Measurements from ENCODE around the gene ARID1B. TPM values are rescaled to one million over a fixed set of nuclear protein-coding genes. Genes with fewer than 3 reads are reported as not detected.

ARID1B gene
- total RNA-seq, 2 donors from 2014 or later = 65.1 to 99.4 TPM

DNA sequence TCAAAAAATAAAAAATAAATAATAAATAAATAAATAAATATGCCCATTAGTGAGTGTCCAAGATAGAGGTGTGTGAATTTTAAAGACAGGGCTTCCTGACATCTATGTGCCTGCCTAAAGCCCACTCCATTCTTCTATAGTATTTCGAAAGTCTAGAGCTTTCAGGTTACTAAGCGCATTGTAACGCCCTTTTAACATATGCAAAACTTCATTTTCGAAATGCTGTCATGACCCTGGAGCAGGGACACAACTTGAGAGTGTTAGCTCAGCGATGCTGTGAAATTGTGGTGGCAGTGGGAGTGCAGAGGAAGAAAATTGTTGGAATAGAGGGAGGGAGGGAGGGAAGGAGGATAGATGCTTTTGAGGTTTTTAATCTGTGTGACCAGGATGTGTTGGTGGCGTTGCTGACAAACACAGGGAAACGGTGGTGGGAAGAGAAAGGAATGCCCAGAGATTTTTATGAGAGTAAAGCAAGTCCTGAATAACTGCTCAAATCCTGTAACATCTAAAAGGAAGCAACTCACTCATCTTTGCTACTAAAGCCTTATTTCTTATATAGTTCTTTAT is 169.3 kb downstream of the ARID1B start:
- Histone ChIP-seq H3K27ac (no peak overlapping the region), H3K4me3 (no peak overlapping the region), H3K36me3 (no peaks in the 10 kb centered on the region), H3K4me1 (replicated peaks) (no peaks in the 10 kb centered on the region), H3K9me3 (no peaks in the 10 kb centered on the region), H3K27me3 (replicated peaks; ENCODE audit: insufficient read depth) (no peaks in the 10 kb centered on the region)
- TF ChIP-seq POLR2A (IDR thresholded peaks at IDR 0.05) (no peak), POLR2AphosphoS5 (IDR thresholded peaks at IDR 0.05) (no peak)
- TF ChIP-seq, protein P1, sequence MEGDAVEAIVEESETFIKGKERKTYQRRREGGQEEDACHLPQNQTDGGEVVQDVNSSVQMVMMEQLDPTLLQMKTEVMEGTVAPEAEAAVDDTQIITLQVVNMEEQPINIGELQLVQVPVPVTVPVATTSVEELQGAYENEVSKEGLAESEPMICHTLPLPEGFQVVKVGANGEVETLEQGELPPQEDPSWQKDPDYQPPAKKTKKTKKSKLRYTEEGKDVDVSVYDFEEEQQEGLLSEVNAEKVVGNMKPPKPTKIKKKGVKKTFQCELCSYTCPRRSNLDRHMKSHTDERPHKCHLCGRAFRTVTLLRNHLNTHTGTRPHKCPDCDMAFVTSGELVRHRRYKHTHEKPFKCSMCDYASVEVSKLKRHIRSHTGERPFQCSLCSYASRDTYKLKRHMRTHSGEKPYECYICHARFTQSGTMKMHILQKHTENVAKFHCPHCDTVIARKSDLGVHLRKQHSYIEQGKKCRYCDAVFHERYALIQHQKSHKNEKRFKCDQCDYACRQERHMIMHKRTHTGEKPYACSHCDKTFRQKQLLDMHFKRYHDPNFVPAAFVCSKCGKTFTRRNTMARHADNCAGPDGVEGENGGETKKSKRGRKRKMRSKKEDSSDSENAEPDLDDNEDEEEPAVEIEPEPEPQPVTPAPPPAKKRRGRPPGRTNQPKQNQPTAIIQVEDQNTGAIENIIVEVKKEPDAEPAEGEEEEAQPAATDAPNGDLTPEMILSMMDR (IDR thresholded peaks at IDR 0.05) = no peak
- DNase-seq (ENCODE audit: low spot score) = no peak
- intact Hi-C loops (cut with DNase I) = no loop called here
- 77% methylated on average over 7 of the region's 7 CpGs for WGBS

DNA sequence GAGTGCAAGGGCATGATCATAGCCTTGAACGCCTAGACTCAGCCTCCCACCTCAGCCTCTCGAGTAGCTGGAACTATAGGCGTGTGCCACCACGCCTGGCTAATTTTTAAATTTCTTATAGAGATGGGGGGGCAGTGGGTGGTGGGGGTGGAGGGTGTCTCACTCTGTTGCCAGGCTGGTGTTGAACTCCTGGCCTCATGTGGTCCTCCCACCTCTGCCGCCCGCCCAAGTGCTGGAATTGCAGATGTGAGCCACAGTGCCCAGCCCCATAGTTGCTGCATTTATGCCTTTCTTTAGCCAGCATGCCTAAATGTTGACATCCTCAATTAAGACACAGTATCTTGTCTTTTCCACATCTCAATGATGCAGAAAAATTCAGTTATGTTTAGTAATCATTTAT is 171.1 kb downstream of the ARID1B start:
- Histone ChIP-seq H3K27me3 (replicated peaks; ENCODE audit: insufficient read depth) (no peaks in the 10 kb centered on the region), H3K4me1 (replicated peaks) (no peaks in the 10 kb centered on the region), H3K36me3 (no peaks in the 10 kb centered on the region), H3K4me3 (no peak overlapping the region), H3K27ac (no peak overlapping the region), H3K9me3 (no peaks in the 10 kb centered on the region)
- no peak for TF ChIP-seq POLR2A (IDR thresholded peaks at IDR 0.05)
- no peak for TF ChIP-seq POLR2AphosphoS5 (IDR thresholded peaks at IDR 0.05)
- TF ChIP-seq, protein P1 (IDR thresholded peaks at IDR 0.05) = no peak
- intact Hi-C loops (cut with DNase I) = no loop called here
- WGBS = 89% methylated on average over 6 of the region's 6 CpGs
- DNase-seq (ENCODE audit: low spot score) = no peak

DNA sequence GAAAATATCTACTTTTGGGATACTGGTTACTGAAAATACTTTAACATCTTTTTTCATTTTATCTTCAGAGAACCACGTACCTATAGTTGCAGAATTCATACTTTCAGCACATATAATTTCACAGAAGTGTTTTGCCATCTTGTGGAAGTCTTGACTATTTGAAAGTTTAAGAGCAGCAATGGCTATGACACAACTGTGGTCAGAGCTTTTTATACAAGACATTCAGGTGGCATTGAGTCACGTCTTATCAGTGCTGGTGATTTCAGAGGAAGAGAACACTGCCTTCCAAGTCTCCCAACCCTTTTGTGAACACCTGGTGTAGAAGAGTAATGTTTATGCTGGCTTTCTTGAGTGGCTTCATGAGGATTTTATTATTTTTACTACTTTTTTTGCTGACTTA is 171.6 kb downstream of the ARID1B start:
- TF ChIP-seq, protein P1 (IDR thresholded peaks at IDR 0.05) = peak in 1 of 4 experiments; percentile 5
- no peak for TF ChIP-seq POLR2AphosphoS5 (IDR thresholded peaks at IDR 0.05)
- no peak for TF ChIP-seq POLR2A (IDR thresholded peaks at IDR 0.05)
- WGBS = 57% methylated on average over 2 of the region's 2 CpGs
- Histone ChIP-seq H3K4me1 (replicated peaks) (no peaks in the 10 kb centered on the region), H3K4me3 (no peak overlapping the region), H3K27me3 (replicated peaks; ENCODE audit: insufficient read depth) (no peaks in the 10 kb centered on the region), H3K9me3 (no peaks in the 10 kb centered on the region), H3K27ac (no peak overlapping the region), H3K36me3 (no peaks in the 10 kb centered on the region)
- no peak for DNase-seq (ENCODE audit: low spot score)
- intact Hi-C loops (cut with DNase I) = no loop called here

DNA sequence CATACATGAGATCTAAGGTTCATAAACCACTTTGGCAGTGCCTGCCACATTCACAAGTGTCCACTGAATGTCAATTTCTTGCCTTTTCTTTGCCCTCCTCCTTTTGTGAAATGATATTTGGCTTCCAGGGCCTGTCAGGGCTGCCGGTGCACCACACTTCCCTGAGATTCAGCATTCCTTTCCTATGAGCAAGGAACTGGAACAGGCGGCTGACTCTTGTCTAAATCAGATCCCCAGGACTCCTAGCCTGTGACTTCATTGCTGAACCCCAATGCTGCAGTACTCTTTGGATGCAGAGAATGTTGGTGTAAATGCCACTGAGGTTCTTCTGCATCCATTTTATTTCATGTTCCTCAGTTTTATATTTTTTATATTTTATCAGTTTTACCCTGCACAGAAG is 172.2 kb downstream of the ARID1B start:
- DNase-seq (ENCODE audit: low spot score) = no peak
- H3K9me3 ChIP-seq = no peaks in the 10 kb centered on the region
- no peaks in the 10 kb centered on the region for H3K27me3 ChIP-seq (replicated peaks; ENCODE audit: insufficient read depth)
- TF ChIP-seq POLR2AphosphoS5 (IDR thresholded peaks at IDR 0.05) = no peak
- TF ChIP-seq POLR2A (IDR thresholded peaks at IDR 0.05) = no peak
- TF ChIP-seq, protein P1 (IDR thresholded peaks at IDR 0.05) = no peak
- H3K36me3 ChIP-seq = no peaks in the 10 kb centered on the region
- no peak overlapping the region for H3K27ac ChIP-seq
- WGBS = 31% methylated on average over 2 of the region's 2 CpGs
- no peaks in the 10 kb centered on the region for H3K4me1 ChIP-seq (replicated peaks)
- no peak overlapping the region for H3K4me3 ChIP-seq
- intact Hi-C loops (cut with DNase I) = no loop called here

DNA sequence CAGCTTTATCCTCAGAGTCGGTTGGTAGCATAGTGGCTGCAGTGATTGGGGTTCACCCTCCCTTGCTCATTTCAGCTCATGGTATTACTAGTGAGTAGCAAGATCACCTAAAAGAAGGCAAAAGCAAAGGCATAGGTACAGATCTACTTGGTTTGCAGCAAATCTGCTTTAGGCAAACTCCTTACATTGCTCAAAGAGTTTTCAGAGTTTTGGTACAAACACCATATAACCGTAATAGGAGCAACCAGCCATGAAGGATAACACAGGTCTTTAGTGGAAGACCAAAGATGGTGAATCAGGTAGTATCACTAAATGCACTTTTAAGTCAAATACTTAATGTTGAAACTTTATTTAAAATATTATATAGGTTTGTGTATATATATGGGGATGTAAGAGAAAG is 172.9 kb downstream of the ARID1B start:
- no peak for TF ChIP-seq POLR2A (IDR thresholded peaks at IDR 0.05)
- TF ChIP-seq POLR2AphosphoS5 (IDR thresholded peaks at IDR 0.05) = no peak
- TF ChIP-seq, protein P1 (IDR thresholded peaks at IDR 0.05) = no peak
- H3K36me3 ChIP-seq = no peaks in the 10 kb centered on the region
- H3K4me1 ChIP-seq (replicated peaks) = peaks cover 3% of the 10 kb centered on the region
- H3K4me3 ChIP-seq = no peak overlapping the region
- intact Hi-C loops (cut with DNase I) = loop anchor here (5.0 to 10.0 kb wide), 2 partner anchors 165 to 388 kb away; no protein-coding TSS in a partner anchor
- no peaks in the 10 kb centered on the region for H3K27me3 ChIP-seq (replicated peaks; ENCODE audit: insufficient read depth)
- WGBS = 85% methylated on average over 2 of the region's 2 CpGs
- no peak for DNase-seq (ENCODE audit: low spot score)
- no peaks in the 10 kb centered on the region for H3K9me3 ChIP-seq
- no peak overlapping the region for H3K27ac ChIP-seq

Data from prostate gland (tissue), 2 donors.